ENCODE results near the gene CNIH2. TPM values are rescaled to one million over a fixed set of nuclear protein-coding genes. Genes with fewer than 3 reads are reported as not detected.

Gene CNIH2
- 0.22 TPM for total RNA-seq
- long read RNA-seq: 0 reads

DNA sequence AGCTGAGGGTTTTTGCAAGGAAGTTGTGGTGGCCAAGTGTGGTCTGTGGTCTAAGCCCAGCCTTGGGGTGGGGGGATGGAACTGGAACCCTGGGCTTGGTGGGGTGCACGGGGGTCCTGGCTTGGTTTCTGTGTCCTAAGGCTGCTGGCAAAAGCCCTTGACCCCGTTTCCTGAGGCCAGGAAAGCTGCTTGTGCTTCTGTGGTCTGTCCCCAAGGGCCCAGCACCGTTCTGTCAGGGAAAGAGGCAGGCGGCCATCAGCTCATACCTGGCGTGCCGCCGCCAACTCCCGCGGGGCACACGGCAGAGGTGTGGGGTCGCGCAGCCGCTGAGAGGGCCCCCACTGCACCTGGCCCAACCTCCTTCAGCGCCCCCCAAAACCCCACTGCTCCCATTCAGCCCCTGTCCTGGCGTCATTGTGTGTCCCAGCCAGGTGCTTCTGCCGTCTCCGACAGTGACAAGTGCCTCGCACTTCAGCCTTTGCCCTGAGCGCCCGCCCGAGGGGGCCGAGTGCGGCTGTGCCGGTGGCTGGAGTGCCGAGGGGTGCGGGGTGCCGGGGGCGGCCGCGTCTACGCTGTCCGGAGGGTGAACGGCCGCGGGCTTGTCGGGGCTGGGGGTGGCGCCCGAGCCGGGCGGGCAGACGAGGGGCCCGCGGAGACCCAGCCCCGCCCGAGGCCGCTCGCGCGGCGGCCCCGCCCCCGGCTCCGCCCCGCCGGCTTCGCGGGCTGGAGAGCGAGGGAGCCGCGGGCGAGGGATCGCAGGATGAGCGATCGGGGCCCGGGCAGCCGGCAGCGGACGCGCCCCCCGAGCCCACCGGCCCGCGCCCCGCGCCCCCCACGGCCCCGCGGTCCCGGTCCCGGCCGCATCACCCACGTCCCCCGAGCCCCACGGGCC, at the start of gene CNIH2:
CNIH2 (plus strand) TSS at position 705 of the 892 bp plus-strand sequence. CDS start 282 bp downstream, outside the sequence.
- DNase-seq (ENCODE audit: low spot score): no peak
- intact Hi-C loops (cut with DNase I): no loop called here

DNA sequence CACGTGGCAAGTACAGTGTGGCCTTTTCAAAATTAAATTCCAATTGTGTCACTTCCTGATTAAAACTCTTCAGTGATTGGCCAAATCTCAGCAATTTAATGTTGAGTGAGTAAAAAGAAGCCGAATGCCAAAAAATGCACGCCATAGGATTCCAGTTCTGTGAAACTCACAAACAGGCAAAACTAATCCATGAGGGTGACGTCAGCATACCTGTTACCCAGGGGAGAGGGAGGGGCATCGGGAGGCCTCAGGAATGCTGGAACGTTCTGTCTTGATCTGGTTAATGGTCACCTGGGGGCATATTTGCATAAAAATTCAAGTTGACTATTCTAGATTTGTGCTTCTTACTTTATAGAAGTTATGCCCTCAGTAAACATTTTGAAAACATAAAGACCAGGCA, 49.5 kb upstream of the CNIH2 start:
- intact Hi-C loops (cut with DNase I): no loop called here
- DNase-seq (ENCODE audit: low spot score): no peak

DNA sequence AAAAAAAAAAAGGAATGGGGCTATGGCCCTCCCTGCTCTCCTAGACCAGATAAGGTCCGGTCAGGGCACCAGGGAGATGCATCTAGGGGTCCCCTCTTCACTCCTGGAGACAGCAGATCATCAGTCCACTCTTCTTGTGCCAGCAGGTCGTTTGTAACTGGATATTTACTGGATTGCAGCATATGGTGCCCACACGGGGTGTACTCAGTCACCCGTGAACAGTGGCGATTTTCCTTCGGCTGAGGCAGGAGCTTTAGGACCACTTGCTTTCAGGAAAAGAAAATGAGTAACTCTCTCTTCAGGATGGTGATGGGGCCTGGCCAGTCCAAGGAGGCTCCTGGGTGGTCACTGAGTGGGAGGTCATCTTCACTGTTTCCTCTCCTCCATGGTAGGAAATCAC, 47.8 kb upstream of the CNIH2 start:
- DNase-seq (ENCODE audit: low spot score): no peak
- intact Hi-C loops (cut with DNase I): no loop called here

DNA sequence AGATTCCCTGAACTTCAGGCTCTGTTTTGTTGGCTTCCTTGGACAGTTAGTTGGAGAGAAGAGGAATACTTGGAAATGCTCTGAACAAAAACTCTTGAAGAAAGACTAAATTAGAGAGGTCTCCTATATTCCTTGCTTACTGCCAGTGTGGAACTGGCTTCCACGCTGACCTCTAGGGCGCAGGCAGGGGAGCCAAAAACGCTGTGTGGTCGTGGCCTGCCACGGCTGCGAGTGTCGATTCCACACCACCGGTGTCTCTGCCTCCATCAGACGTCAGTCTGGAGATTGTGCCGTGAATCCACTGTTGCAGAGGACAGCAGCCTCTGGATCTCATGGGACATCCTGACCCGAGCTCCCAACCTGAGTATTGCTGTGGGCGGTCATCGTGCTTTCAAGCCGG, 47.0 kb upstream of the CNIH2 start:
- intact Hi-C loops (cut with DNase I): no loop called here
- no peak for DNase-seq (ENCODE audit: low spot score)

DNA sequence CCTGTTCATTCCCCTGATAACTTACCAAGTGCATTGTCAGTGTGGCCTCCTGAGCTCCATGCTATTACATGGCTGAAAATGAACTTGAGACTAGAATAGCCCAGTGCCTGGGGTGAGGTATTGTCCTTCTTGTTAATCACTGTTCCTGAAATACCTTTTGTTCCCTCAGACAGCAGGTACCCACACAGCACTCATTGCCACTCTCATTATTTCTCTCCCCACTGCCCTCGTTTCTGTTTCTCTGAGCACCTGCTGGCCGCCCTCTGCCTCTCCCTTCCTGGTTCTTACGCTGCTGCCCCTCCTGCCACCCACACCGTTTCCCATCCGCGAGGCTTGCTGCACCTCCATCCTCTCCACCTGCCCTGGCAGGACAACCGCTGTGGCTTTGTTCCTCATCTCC, 46.4 kb upstream of the CNIH2 start:
- no peak for DNase-seq (ENCODE audit: low spot score)
- intact Hi-C loops (cut with DNase I): no loop called here

DNA sequence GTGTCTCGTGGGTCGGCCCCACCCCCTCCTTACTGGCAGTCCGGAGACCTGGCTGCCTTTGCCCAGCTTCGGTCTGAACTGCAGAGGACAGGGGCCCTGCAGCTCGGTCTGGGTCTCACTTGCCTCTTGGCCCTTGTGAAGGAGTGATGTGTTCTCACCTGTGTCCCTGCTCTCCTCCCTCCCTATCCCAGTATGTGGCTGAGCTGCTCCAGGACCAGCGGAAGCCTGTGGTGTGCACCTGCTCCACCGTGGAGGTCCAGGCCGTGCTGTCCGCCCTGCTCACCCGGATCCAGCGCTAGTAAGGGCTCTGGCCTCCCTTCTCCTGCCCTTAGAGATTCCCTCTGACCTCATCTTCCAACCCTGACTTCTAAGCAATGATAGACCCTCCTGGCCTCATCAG, 45.2 kb upstream of the CNIH2 start:
- intact Hi-C loops (cut with DNase I): no loop called here
- no peak for DNase-seq (ENCODE audit: low spot score)

DNA sequence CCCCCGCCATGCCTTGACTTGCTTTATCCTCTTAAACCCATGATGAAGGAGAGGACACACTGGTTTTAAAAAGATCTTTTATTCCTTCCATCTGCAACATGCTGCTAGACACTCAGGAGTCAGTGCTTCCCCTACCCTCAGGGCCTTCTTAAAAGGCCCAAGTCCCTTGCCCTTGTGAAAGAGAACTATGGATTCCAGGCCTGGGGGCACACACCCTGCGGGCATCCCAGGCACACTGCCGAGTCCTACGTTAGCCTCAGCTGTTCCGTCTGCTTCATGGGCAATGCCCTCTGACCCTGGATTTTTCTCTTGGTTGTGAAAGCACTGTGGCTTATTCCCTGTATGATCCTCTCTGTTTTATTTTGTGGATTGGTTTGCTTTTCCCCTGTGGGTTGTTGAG, 44.7 kb upstream of the CNIH2 start:
- DNase-seq (ENCODE audit: low spot score): no peak
- intact Hi-C loops (cut with DNase I): no loop called here

DNA sequence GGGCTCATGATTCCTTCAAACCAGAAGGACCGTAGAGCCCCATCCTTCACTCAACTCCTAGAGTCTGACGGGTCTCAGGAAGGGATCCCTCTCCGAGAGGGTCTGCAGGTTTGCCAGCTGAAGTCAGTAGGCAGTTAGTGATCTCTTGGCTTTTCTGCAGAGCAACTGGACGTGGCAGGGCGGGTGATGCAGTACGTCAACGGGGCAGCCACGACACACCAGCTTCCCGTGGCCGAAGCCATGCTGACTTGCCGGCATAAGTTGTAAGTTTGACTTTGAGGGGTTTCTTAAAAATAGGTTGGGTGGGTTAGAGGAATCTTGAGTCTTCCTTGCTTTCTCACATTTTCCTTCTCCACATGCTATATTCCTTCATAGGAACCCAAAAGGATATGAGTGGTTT, 42.8 kb upstream of the CNIH2 start:
- intact Hi-C loops (cut with DNase I): no loop called here
- no peak for DNase-seq (ENCODE audit: low spot score)

DNA sequence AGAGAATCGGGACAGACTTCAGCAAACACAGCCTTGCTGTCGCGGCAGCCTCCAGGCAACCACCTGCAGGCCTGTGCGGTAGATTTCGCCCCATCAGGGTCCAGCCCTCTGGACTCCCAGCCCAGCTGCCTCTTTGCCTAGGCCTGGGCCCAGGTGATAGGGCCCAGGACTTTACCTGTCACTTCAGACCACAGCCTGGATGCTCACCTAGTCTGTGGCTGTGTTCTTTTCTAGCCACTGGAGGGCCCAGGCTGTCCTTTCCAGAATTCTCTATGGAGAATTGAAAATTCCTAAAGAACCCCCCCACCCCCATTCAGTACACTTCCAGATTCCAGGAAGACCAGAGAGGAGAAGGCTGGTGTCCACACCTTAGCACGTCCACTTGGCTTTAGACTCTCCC, 40.1 kb upstream of the CNIH2 start:
- intact Hi-C loops (cut with DNase I): no loop called here
- no peak for DNase-seq (ENCODE audit: low spot score)

DNA sequence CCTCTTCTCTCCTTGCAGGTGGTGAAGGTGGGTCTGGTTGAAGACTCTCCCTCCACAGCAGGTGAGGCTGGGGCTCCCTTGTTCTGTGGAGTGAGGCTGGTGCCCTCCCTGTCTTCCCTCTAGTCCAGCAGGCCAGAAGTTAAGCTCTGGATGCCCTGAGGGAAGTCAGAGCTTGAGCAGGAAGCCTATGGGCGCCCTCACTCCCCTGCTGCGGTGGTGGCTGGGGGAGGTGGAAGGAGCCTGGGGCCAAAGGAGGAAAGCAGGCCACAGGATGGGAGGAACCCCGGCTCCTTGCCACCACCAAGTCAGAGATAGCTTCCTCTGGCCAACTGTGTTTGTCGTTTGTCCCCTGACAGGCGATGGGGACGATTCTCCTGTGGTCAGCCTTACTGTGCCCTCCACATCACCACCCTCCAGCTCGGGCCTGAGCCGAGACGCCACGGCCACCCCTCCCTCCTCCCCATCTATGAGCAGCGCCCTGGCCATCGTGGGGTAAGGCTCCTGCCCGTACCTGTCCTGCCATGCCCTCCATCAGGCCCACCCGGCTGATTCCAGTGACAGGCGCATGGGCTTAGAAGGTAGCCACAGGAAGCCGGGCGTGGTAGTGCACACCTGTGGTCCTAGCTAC, 39.1 kb upstream of the CNIH2 start:
- intact Hi-C loops (cut with DNase I): no loop called here
- DNase-seq (ENCODE audit: low spot score): no peak

DNA sequence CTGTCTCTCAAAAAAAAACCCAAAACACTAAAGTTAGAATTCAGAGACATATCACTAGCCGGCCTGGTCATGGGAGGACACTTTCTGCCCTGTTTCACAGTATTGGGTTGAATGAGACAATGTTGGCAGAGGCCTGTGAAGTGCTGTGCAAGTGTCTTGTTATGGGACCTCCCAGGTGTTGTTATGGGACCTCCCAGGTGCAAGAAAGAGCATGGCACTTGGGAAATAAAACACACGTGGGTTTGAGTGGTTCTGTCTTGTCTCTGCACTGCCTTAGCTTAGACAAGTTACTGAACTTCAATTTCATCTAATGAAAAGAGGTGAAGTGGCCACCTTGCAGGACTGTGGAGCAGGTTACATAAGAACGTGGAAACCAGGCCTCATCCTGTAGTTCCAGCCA, 38.5 kb upstream of the CNIH2 start:
- intact Hi-C loops (cut with DNase I): no loop called here

DNA sequence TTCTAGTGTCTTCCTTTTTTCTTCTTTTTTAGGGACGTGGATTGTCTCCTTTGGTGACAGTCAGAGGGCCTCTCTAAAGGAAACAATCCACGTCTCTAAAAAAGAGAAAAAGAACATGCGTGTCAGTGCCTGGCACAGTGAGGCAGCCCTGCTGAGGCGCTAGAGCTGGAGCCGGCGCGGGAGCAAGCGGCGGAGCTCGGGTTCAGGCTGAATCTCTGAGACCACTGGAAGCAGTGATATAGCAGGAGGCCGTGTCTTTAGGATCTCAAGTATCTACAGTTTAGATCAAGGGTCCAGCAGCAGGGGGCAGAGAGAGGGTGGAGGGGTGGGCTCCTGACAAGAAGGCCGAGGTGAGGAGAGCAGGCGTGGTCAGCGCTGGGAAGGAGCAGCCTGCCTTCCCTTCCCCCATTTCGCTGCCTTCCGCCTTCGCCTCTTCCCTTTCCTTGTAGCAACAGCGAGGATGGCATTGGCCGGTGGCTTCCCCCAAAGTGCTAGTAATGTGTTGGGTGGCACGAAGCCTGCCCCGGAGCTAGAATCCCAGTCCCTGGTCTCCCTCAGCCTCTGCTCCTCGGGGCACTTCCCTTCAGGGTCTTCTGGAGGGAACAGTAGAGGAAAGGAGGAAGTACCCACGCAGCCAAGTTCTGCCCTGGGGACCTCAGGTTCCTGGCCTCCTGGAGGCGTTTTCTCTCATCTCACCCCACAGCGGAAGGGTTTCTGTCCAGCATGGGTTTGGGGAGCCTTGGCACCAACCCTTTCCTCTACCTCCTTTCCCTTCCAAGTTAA, 37.8 kb upstream of the CNIH2 start:
- intact Hi-C loops (cut with DNase I): no loop called here
- DNase-seq (ENCODE audit: low spot score): no peak

More for the DNA sequence above, 38.5 kb upstream of the CNIH2 start:
- no peak for DNase-seq (ENCODE audit: low spot score)

DNA sequence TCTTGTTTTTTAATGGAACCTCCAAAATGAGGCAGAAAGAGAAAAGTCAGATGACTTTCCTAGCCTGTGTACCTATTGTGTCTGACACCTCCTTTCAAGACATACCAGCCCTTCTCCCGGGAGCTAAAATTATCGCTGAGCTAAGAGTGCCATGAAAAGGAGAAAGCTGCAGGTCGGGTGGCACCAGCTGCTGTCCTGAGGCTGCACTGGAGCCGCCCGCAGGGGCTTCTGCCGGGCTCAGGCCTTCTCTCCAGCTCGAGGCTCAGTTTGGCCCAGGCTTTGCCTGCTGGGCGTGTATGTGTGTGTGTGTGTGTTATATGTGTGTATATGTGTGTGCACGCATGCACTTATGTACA, 37.2 kb upstream of the CNIH2 start:
- intact Hi-C loops (cut with DNase I): no loop called here
- no peak for DNase-seq (ENCODE audit: low spot score)

DNA sequence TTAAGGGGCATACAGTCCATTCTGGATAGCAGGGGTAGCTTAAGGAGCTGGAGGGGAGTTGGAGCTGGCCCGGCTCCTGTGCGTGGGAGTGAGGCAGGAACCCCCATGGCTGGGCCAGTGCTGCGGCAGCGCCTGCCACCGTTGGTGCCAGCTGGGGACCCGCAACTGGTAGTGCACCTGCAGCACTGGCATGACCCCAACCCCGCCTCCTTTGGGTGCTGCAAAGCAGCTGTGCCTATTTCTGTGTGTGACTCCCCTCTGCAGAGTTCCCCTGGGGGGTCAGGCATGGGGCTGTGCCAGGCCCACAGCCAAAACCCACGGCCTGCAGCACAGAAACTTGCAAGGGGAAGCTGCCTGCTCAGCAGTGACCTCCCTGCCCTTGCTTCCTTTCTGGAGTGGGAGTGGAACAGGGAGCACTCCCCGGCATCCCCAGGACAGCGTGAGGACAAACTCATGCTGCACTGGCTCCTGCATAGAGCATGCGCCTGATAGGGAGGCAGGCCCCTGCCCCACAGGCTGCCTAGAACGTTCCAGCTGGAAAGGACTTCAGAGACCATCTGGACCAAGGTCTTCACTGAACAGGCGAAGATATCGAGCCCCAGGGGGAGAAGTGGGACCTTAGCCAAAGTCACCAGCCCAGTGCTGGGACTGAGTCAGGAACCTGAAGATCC, 35.7 kb upstream of the CNIH2 start:
- intact Hi-C loops (cut with DNase I): no loop called here
- DNase-seq (ENCODE audit: low spot score): no peak

DNA sequence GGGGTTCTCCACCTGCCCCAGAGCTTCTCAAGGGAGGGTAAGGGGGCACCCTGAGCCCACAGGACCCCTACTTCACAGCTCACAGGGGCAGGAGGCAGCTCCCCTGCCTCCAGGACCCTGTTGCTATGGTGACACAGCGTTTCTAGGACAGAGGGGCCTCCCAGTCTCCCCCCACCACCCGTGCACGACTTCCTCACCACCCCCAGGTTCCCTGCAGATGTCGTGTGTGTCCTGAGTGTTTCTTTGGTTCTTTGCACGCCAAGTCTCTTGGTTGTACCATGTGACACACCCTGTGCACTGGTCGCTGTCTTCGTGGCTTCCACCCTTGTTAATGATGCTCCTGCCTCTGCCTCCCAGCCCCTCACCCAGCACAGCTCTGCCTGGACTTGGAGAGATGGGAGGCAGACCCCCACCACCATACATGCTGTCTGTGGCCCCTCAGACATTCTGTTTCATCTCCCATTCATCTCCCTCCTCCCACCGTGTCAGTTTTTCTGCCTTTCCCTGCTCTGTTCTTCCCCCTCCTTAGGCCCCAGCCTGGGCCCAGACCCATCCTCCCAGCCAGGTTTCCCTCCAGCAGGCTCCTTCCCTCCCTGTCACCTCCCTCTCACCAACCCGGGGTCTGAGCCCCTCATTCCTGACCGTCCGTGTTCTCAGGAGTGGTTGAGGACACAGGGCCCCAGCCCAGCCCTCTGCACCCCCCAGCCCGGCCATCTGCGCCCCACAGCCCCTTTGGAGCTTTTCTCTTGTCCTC, 34.0 kb upstream of the CNIH2 start:
- DNase-seq (ENCODE audit: low spot score): no peak
- intact Hi-C loops (cut with DNase I): no loop called here

DNA sequence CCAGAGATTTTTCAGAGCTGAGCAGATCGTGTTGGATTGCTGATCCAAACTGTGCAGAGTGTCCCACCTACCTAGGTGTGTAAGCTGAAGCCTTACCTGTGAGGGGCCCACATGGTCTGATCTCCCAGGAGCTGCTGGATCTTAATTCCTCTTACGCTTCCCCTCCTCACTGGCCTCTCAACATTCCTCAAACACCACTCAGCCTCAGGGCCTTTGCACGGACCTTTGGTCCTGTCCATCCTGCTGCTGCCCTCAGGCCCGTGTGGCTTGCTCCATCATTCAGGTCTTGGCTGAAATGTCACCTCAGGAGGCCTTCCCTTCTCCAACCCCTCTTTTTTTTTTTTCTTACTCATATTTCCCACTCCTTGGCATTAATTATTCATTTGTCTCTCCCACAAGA, 30.7 kb upstream of the CNIH2 start:
- intact Hi-C loops (cut with DNase I): no loop called here
- no peak for DNase-seq (ENCODE audit: low spot score)

DNA sequence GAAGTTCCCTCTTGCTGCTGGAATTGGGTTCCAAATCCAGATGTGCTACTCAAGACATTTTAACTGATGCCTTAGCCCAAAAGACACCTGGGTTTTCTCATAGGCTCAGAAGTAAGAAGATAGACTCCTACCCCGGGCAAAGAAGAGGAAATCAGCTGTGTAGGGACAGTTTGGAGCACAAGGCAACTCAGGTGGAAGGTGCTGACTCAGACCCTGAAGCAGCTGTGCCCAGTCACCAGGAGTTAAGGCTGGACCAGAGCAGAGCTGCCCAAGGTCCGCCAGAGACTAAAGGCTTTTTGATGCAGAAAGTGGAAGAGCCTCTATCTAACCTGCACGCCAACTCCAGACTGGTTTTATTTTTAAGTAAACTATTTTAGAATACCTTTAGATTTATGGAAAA, 30.2 kb upstream of the CNIH2 start:
- DNase-seq (ENCODE audit: low spot score): no peak
- intact Hi-C loops (cut with DNase I): no loop called here

DNA sequence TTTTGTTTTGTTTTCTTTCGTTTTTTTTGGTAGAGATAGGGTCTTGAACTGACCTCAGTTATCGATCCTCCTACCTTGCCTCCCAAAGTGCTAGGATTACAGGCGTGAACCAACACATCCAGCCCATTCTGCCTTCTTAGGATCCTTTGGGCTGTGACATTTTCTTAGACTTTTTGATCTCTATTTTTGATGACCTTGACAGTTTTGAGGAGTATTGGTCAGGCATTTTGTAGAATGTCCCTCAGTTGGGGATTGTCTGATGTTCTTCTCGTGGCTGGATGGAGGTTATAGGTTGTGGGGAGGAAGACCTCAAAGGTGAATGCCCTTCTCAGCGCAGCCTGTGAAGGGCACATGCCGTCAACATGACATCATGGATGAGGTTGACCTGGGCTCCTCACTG, 29.1 kb upstream of the CNIH2 start:
- intact Hi-C loops (cut with DNase I): no loop called here

DNA sequence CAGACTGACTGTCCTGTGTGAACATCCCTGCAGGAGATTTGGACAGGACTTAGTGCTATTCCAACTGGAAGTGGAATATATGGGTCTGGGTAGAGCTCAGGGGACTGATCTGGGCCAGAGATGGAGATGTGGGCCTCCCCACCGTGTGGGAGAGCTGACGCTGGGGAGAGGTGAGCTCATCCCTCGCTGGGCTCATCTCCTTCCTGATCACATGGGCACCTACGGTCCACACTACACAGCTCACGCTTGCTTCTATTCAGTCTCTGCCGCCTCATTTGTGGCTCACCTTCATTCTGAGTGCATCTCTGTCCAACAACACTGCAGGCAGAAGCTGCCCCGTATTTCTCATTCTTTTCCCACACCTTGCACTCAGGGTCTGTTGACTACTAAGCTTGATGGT, 26.2 kb upstream of the CNIH2 start:
- intact Hi-C loops (cut with DNase I): no loop called here
- DNase-seq (ENCODE audit: low spot score): no peak

More for the DNA sequence above, 29.1 kb upstream of the CNIH2 start:
- no peak for DNase-seq (ENCODE audit: low spot score)
